GM21447 (cell line): ENCODE measurements around the gene PRKD1.

Experiments
- ATAC-seq: cut with Tn5 transposase; IDR thresholded peaks from one replicate; pipeline ENCODE4 v1.9.1; 2021; ENCODE audit not compliant: unreplicated experiment

Gene PRKD1

GRCh38 chr14:29687071-29687765, 240.4 kb downstream of the PRKD1 start:
- no peak for ATAC-seq

- no peak for ATAC-seq
Measured at GRCh38 chr14:29684926-29685325, 242.7 kb downstream of the PRKD1 start.

- ATAC-seq: no peak
Measured at GRCh38 chr14:29682789-29683188, 244.9 kb downstream of the PRKD1 start.

GRCh38 chr14:29681316-29681715, 246.3 kb downstream of the PRKD1 start:
- no peak for ATAC-seq

GRCh38 chr14:29674566-29675285, 252.9 kb downstream of the PRKD1 start:
- no peak for ATAC-seq

- no peak for ATAC-seq
Measured at GRCh38 chr14:29672831-29673230, 254.8 kb downstream of the PRKD1 start.

GRCh38 chr14:29671034-29671433, 256.6 kb downstream of the PRKD1 start:
- no peak for ATAC-seq

GRCh38 chr14:29668201-29668600, 259.4 kb downstream of the PRKD1 start:
- ATAC-seq: no peak

- no peak for ATAC-seq
Measured at GRCh38 chr14:29664515-29664914, 263.1 kb downstream of the PRKD1 start.

- no peak for ATAC-seq
Measured at GRCh38 chr14:29663281-29663801, 264.3 kb downstream of the PRKD1 start.

GRCh38 chr14:29654901-29655550, 272.6 kb downstream of the PRKD1 start:
- no peak for ATAC-seq

GRCh38 chr14:29653303-29653702, 274.3 kb downstream of the PRKD1 start:
- ATAC-seq: no peak

GRCh38 chr14:29652571-29652970, 275.1 kb downstream of the PRKD1 start:
- ATAC-seq: no peak

GRCh38 chr14:29650554-29651269, 276.9 kb downstream of the PRKD1 start:
- ATAC-seq: no peak

- ATAC-seq: no peak
Measured at GRCh38 chr14:29649170-29649569, 278.5 kb downstream of the PRKD1 start.

- no peak for ATAC-seq
Measured at GRCh38 chr14:29648045-29648444, 279.6 kb downstream of the PRKD1 start.

GRCh38 chr14:29645117-29645516, 282.5 kb downstream of the PRKD1 start:
- ATAC-seq: no peak

GRCh38 chr14:29643433-29644211, 284.0 kb downstream of the PRKD1 start:
- no peak for ATAC-seq

- ATAC-seq: no peak
Measured at GRCh38 chr14:29637411-29637810, 290.2 kb downstream of the PRKD1 start.

- no peak for ATAC-seq
Measured at GRCh38 chr14:29636870-29637269, 290.8 kb downstream of the PRKD1 start.
